Adrenal gland (tissue), 12 donors: ENCODE data around the gene TMEM244. TPM values are rescaled to one million over a fixed set of nuclear protein-coding genes. Genes with fewer than 3 reads are reported as not detected.
"Not testable (repeated sequence)": the region's sequence is repeated elsewhere in the genome, so short reads cannot be mapped to it uniquely, and the experiment has no call there.

Experiments
- DNase-seq, 7 donors: peaks; one replicate each; pipeline ENCODE4 v3.0.0-alpha.2; 2019 to 2020
- H3K27ac ChIP-seq, 5 donors: fragments of 200-600 bp; sonication (generic) in 4 of 5; 1 replicate in 3 of 5; 2 replicates in 2 of 5; pipeline versions ENCODE4 v1.5.1 to v1.8.0; 2016 to 2020; ENCODE audit warnings: mild to moderate bottlenecking in 1 of 5
- H3K27me3 ChIP-seq: fragments of 200-600 bp; 2 replicates; pipeline ENCODE4 v1.8.0; 2021
- H3K36me3 ChIP-seq, 2 donors: fragments of 200-600 bp; replicated peaks in 1 of 2; 1 replicate in 1 of 2; 2 replicates in 1 of 2; pipeline versions ENCODE4 v1.5.1 to v1.8.0; 2018 to 2022
- H3K4me1 ChIP-seq, 2 donors: fragments of 200-600 bp; replicated peaks in 1 of 2; 1 replicate in 1 of 2; 2 replicates in 1 of 2; pipeline versions ENCODE4 v1.5.1 to v1.8.0; 2018 to 2021
- H3K4me3 ChIP-seq, 4 donors: fragments of 200-600 bp; sonication (generic) in 3 of 4; one replicate each; pipeline ENCODE4 v1.5.1; 2016 to 2018
- H3K9me3 ChIP-seq, 3 donors: fragments of 200-600 bp; sonication (generic) in 1 of 3; replicated peaks in 1 of 3; 1 replicate in 2 of 3; 2 replicates in 1 of 3; pipeline versions ENCODE4 v1.5.1 to v1.8.0; 2016 to 2021
- CTCF ChIP-seq, 6 experiments: fragments of 450-650 bp in 4 of 6; fragments of 200-600 bp in 2 of 6; sonication (generic) in 1 of 6; IDR thresholded peaks; 1 replicate in 5 of 6; 2 replicates in 1 of 6; pipeline versions ENCODE4 v1.5.1 to v1.8.0; 2016 to 2021; ENCODE audit warnings: antibody characterized with exemption in 6 of 6, mild to moderate bottlenecking in 2 of 6, moderate library complexity in 1 of 6
- POLR2A ChIP-seq, 2 donors: fragments of 450-650 bp; IDR thresholded peaks; one replicate each; pipeline ENCODE4 v1.6.1; 2017; ENCODE audit warnings: antibody characterized with exemption in 2 of 2, mild to moderate bottlenecking in 2 of 2, moderate library complexity in 1 of 2
- WGBS, 4 donors: extraction: QIAGEN DNeasy Blood & Tissue Kit in 2 of 4; methylation state at CpG; one replicate each; pipeline versions ENCODE4 v1.1.5 to v1.1.7; 2013 to 2017; 5-methylcytosine and 5-hydroxymethylcytosine counted together
- intact Hi-C, 2 donors: fragments of 100-400 bp; cut with DNase I; formaldehyde crosslinking; loops; one replicate each; pipeline versions ENCODE4 v1.14.1 to v1.15.0; 2022 to 2023
- polyA plus RNA-seq, 3 donors: library from polyadenylated mRNA; stranded (reverse); fragments of 200-250 nt in 2 of 3; fragments of 350-450 nt in 1 of 3; fragmentation: Illumina TruSeq in 1 of 3; extraction: RNeasy Lipid Tissue Mini Kit (QIAGEN cat#74804) in 1 of 3; gene quantifications; one replicate each; pipeline ENCODE4 v1.2.3, GENCODE V29; 2013 to 2014
- total RNA-seq, 9 donors: library from RNA; depleted of rRNA in 4 of 9; stranded (reverse); fragments of >200 nt in 4 of 9; fragments of 120-200 nt in 1 of 9; fragmentation: NEBNext Ultra II Directional in 1 of 9; extraction: Animal tissue kit (Norgen Biotek cat#: 25700) in 1 of 9; gene quantifications; one replicate each; pipeline versions ENCODE4 v1.1.0 to v1.2.4, GENCODE V29; 2013 to 2023
- donor health status: healthy with polysubstance abuse.
- donor health status: Bipolar disorder and iron deficiency.
- donor health status: DM: yes; HTN: yes; CAD: no.
- donor health status: DM: no; HTN: no; CAD: no.
- donor health status: DM: no; HTN: no; CAD: no.
- donor health status: DM: yes; HTN: yes; CAD: no.

TMEM244 gene
- total and polyA plus RNA-seq, 12 donors: not detected

DNA sequence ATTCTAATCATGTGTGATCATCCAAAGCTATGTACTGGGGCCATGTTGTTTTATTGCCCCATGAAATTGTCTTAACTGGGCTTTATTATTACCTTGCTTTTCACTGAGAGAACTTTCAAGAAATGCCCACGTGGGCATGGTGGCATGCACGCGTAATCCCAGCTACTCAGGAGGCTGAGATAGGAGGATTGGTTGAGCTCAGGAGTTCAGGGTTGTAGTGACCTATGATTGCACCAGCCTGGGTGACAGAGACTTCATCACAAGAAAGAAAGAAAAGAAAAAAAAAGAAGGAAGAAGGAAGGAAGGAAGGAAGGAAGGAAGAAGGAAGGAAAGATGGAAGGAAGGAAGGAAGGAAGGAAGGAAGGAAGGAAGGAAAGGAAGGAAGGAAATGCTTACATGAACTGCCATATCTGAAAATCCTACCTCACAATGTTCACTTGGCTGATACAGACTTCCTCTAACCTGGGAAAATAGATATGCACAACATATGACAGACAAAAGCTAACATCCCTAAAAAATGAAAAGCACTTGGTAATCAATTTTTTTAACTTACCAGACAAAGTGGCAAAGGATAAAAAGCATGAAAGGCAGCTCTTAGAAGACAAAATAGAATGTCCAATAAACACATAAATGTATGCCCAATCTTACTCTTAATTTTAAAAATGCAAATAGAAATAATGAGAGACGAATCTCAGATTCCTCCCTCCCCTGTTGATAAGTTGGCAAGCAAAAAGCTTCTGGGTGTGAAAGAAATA lies 25.5 kb upstream of the TMEM244 start:
- intact Hi-C loops: no loop called here
- H3K4me1 ChIP-seq: no peaks in the 10 kb centered on the region
- TF ChIP-seq CTCF (IDR thresholded peaks at IDR 0.05) (no peak), POLR2A (IDR thresholded peaks at IDR 0.05) (no peak)
- DNase-seq: no peak
- H3K9me3 ChIP-seq: no peaks in the 10 kb centered on the region
- 66 to 80% (median 77%) methylated on average over 4 of the region's 4 CpGs for WGBS, 4 donors
- H3K27me3 ChIP-seq: peaks cover 3% of the 10 kb centered on the region
- H3K27ac ChIP-seq: no peak overlapping the region
- H3K4me3 ChIP-seq: no peak overlapping the region
- H3K36me3 ChIP-seq: no peaks in the 10 kb centered on the region

- DNase-seq: no peak
- H3K27ac ChIP-seq: no peak overlapping the region
- no peaks in the 10 kb centered on the region for H3K4me1 ChIP-seq
- H3K4me3 ChIP-seq: no peak overlapping the region
- TF ChIP-seq CTCF (IDR thresholded peaks at IDR 0.05) (no peak), POLR2A (IDR thresholded peaks at IDR 0.05) (no peak)
- no peaks in the 10 kb centered on the region for H3K9me3 ChIP-seq
- intact Hi-C loops: no loop called here
- 58 to 71% (median 63%) methylated on average over 1 of the region's 1 CpG for WGBS, 4 donors
- H3K27me3 ChIP-seq: peaks cover 3% of the 10 kb centered on the region
- H3K36me3 ChIP-seq: no peaks in the 10 kb centered on the region
These were observed 23.1 kb upstream of the TMEM244 start for GRCh38 chr6:129884211-129884610.

GRCh38 chr6:129882510-129883023 lies 21.5 kb upstream of the TMEM244 start:
- Histone ChIP-seq H3K27me3 (peaks cover 3% of the 10 kb centered on the region), H3K27ac (no peak overlapping the region), H3K4me1 (no peaks in the 10 kb centered on the region), H3K36me3 (no peaks in the 10 kb centered on the region), H3K9me3 (no peaks in the 10 kb centered on the region), H3K4me3 (no peak overlapping the region)
- DNase-seq: no peak
- WGBS, 4 donors: 50 to 64% (median 54%) methylated on average over 8 of the region's 8 CpGs
- intact Hi-C loops: no loop called here
- TF ChIP-seq POLR2A (IDR thresholded peaks at IDR 0.05) (no peak), CTCF (IDR thresholded peaks at IDR 0.05) (no peak)

DNA sequence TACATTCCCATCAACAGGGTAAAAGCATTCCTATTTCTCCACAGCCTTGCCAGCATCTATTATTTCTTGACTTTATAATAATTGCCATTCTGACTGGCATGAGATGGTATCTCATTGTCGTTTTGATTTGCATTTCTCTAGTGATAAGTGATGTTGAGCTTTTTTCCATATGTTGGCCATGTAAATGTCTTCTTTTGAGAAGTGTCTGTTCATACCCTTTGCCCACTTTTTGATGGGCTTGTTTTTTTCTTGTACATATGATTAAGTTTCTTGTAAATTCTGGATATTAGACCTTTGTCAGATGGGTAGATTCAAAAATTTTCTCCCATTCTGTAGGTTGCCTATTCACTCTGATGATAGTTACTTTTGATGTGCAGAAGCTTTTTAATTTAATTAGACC lies 16.8 kb upstream of the TMEM244 start:
- 63 to 85% (median 78%) methylated on average over 1 of the region's 1 CpG for WGBS, 4 donors
- intact Hi-C loops, H3K4me1 ChIP-seq, H3K36me3 ChIP-seq, H3K27ac ChIP-seq, H3K9me3 ChIP-seq, DNase-seq, H3K4me3 ChIP-seq: not testable (repeated sequence)
- H3K27me3 ChIP-seq: peaks cover 13% of the 10 kb centered on the region
